GM10248 (cell line): ENCODE measurements around the gene RAPGEF6.

Experiments used
- CTCF ChIA-PET: fragments of 300-600 bp; sonication (Branson Sonifier 250); formaldehyde crosslinking; extraction: SDS; loops from one replicate; lab custom pipeline; 2021; ENCODE audit warnings: antibody characterized with exemption; lab: Yijun Ruan, JAX
- POLR2A ChIA-PET: fragments of 350-650 bp; sonication (Branson Sonifier 250); formaldehyde crosslinking; extraction: SDS; loops from one replicate; lab custom pipeline; 2020; ENCODE audit warnings: antibody characterized with exemption; lab: Yijun Ruan, JAX
- DNase-seq: peaks from one replicate; pipeline ENCODE4 v3.0.0; 2012; ENCODE audit errors: extremely low spot score
- TF ChIP-seq, protein P1 (sequence below): IDR thresholded peaks from 2 replicates; pipeline ENCODE4 v1.5.1; 2012; ENCODE audit warnings: mild to moderate bottlenecking, low read depth; ENCODE audit errors: extremely low read depth, missing control alignments, control extremely low read depth

RAPGEF6 gene

DNA sequence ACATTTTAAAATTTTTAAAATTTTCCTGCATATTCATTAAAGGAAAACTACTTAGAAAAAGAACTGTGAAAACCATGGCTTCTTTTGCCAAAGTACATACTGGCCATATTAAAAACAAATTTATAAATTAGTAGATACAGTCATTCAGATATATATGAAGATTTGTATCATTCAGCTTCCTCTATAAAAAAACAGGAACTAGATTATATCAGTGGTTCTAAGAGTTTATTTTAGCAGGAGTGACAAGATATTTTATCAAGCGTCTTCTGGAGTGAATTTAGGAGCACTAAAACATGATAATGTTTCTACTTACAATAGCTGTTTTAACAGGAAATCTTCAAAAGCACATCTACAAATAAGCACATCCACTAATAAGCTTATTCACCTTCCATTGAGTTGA is 171.4 kb downstream of the RAPGEF6 start:
- DNase-seq, result no peak
- ChIA-PET POLR2A (no interaction called here), CTCF (interaction anchor here (1.1 kb wide), 1 partner anchor 26 kb away, joined by 3 read pairs; no protein-coding TSS in a partner anchor)
- TF ChIP-seq, protein P1, sequence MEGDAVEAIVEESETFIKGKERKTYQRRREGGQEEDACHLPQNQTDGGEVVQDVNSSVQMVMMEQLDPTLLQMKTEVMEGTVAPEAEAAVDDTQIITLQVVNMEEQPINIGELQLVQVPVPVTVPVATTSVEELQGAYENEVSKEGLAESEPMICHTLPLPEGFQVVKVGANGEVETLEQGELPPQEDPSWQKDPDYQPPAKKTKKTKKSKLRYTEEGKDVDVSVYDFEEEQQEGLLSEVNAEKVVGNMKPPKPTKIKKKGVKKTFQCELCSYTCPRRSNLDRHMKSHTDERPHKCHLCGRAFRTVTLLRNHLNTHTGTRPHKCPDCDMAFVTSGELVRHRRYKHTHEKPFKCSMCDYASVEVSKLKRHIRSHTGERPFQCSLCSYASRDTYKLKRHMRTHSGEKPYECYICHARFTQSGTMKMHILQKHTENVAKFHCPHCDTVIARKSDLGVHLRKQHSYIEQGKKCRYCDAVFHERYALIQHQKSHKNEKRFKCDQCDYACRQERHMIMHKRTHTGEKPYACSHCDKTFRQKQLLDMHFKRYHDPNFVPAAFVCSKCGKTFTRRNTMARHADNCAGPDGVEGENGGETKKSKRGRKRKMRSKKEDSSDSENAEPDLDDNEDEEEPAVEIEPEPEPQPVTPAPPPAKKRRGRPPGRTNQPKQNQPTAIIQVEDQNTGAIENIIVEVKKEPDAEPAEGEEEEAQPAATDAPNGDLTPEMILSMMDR, result no peak

DNA sequence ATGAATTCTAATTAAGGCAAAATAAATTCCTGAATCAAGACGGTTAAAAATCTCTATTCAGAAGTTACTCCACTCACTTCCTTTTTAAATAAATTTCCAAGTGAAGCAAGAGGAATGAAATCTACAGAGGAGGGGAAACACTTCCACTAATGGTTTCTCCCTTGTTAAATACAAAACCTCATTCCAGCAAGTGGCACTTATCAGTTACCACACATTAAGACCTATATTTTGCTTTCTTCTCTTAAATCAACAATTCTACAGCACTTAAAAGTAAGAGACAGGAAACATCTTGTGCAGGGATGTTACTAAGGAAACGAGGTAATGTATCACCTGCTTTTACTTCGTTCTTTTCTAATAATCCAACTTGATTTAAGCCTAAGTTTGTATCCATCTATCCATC is 172.6 kb downstream of the RAPGEF6 start:
- ChIA-PET POLR2A (no interaction called here), CTCF (interaction anchor here (1.9 kb wide), 1 partner anchor 34 kb away, joined by 5 read pairs; no protein-coding TSS in a partner anchor)
- DNase-seq, result no peak
- TF ChIP-seq, protein P1, result no peak

DNA sequence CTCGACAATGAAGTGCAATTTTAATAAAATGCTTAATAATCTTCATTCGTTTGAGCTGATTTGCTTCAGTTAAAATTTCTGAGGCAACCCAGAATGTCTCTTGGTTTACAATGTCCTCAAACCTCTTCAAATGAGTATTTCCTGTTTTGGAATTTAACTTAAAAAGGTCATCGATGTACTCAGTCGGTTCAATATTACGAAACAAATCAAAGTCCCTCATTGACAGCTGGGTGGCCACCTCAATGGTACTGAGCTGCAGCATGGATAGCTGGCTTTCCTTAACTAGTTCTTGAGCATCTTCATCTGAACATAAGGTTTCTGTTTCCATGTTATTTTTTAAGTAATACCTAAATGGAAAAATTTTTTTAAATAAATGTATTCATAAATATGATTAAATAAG is 173.3 kb downstream of the RAPGEF6 start:
- TF ChIP-seq, protein P1, result no peak
- ChIA-PET POLR2A (no interaction called here), CTCF (interaction anchor here (0.7 to 1.9 kb wide), 2 partner anchors 8 to 35 kb away, joined by 3 to 5 read pairs; no protein-coding TSS in a partner anchor)
- no peak for DNase-seq

DNA sequence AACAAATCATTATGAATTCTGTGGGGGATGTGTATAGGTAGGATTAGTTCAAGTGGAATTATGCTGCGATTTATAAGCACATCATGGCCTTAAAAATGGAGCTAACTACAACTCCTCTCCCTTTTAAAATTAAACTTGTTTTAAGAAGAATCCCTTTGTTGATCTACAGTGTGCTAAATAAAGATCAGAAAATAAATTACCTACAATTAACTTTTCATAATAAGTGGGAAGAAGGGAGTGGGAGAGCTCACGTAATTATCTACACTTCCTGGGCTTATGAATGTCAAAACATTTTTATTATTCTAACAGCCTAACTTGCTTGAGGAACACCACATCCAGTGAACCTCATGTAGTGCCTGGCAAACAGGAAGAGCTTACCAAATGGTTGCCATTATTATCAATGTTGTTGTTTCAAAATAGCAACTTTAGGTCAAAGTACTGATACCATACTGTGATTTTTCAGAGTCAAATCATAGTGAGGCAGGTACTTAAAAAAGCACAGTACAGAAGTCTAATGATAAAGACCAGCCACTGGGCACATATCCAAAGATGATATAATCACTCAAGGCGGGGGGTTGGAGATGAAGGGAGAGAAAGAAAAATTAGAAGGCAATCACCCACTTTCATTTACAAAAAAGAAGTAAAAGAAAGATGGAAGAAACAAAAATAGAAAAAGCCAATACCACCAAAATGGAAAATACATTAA is 174.0 kb downstream of the RAPGEF6 start:
- TF ChIP-seq, protein P1, result no peak
- POLR2A ChIA-PET, result no interaction called here
- CTCF ChIA-PET, result interaction anchor here (1.9 kb wide), 1 partner anchor 36 kb away, joined by 5 read pairs; no protein-coding TSS in a partner anchor
- DNase-seq, result no peak

DNA sequence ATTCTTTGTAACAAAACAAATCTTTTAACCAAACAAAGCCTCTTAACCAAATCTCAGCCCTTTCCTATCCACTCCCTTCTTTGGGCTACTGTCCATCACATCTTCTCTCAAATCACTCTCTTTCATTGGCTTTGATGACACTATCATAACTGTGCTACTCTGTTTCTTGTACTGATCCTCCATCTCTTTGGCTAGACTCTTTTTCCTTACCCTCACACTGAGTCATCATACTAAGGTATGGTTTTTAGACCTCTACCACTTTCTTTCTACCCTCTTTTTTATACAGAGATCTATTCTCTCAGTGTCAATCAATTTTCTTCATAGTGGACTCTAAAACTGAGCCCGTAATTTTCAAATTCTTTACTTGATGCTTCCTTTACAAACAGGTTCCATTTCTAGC is 174.9 kb downstream of the RAPGEF6 start:
- ChIA-PET POLR2A (no interaction called here), CTCF (no interaction called here)
- DNase-seq, result no peak
- TF ChIP-seq, protein P1, result no peak

DNA sequence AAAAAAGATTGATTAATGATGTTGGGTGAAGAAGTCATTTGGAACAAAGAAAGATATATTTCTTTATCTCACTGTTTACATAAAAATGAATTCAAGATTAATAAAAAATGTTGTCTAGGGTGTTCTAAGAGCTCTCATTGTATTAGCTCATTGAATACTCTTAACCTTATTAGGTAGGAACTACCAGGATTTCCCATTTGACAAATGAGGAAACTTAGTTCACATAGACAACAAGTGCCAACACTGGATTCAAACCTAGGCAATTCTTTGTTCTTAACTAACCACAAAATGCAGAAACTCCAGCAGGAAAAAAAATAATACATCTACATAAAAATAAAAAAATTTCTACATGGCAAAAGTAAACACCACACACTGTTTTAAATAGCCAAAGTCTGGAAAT is 175.8 kb downstream of the RAPGEF6 start:
- ChIA-PET CTCF (no interaction called here), POLR2A (no interaction called here)
- DNase-seq, result no peak
- TF ChIP-seq, protein P1, result no peak
